Hematopoietic multipotent progenitor cell treated with erythropoietin and hydrocortisone succinate and interleukin-3 and kit ligand, for 8 days (in vitro differentiated cells): ENCODE data around the gene ASTN2.

ENCODE experiments used
- DNase-seq: peaks from one replicate; pipeline ENCODE4 v3.0.0-alpha.2; 2015

ASTN2 gene

GRCh38 chr9:116391306-116391900 lies 1023.5 kb downstream of the ASTN2 start:
- no peak for DNase-seq

GRCh38 chr9:116390303-116391228 lies 1024.3 kb downstream of the ASTN2 start:
- no peak for DNase-seq

GRCh38 chr9:116389541-116390302 lies 1025.1 kb downstream of the ASTN2 start:
- DNase-seq = no peak

- DNase-seq = no peak
Observed at GRCh38 chr9:116387934-116388698, 1026.7 kb downstream of the ASTN2 start.

- no peak for DNase-seq
Observed at GRCh38 chr9:116383936-116384335, 1030.9 kb downstream of the ASTN2 start.

- DNase-seq = no peak
Observed at GRCh38 chr9:116383133-116383532, 1031.7 kb downstream of the ASTN2 start.

- peak; percentile 7 for DNase-seq
Observed at GRCh38 chr9:116382053-116382452, 1032.8 kb downstream of the ASTN2 start.

- DNase-seq = no peak
Observed at GRCh38 chr9:116381350-116381749, 1033.5 kb downstream of the ASTN2 start.

GRCh38 chr9:116380496-116380995 lies 1034.3 kb downstream of the ASTN2 start:
- no peak for DNase-seq

GRCh38 chr9:116379821-116380220 lies 1035.0 kb downstream of the ASTN2 start:
- no peak for DNase-seq

- no peak for DNase-seq
Observed at GRCh38 chr9:116378873-116379272, 1036.0 kb downstream of the ASTN2 start.

GRCh38 chr9:116377179-116377798 lies 1037.6 kb downstream of the ASTN2 start:
- DNase-seq = no peak
